DMS153 (cell line): ENCODE measurements around the gene BARX1.
A peak's percentile ranks its signal among the peaks of the same experiment; 100 is the strongest.
"Not testable (repeated sequence)": the region's sequence is repeated elsewhere in the genome, so short reads cannot be mapped to it uniquely, and the experiment has no call there.

ENCODE experiments used
- DNase-seq: peaks from one replicate; lab custom pipeline; 2025; lab: John Stamatoyannopoulos, UW

Gene BARX1

DNA sequence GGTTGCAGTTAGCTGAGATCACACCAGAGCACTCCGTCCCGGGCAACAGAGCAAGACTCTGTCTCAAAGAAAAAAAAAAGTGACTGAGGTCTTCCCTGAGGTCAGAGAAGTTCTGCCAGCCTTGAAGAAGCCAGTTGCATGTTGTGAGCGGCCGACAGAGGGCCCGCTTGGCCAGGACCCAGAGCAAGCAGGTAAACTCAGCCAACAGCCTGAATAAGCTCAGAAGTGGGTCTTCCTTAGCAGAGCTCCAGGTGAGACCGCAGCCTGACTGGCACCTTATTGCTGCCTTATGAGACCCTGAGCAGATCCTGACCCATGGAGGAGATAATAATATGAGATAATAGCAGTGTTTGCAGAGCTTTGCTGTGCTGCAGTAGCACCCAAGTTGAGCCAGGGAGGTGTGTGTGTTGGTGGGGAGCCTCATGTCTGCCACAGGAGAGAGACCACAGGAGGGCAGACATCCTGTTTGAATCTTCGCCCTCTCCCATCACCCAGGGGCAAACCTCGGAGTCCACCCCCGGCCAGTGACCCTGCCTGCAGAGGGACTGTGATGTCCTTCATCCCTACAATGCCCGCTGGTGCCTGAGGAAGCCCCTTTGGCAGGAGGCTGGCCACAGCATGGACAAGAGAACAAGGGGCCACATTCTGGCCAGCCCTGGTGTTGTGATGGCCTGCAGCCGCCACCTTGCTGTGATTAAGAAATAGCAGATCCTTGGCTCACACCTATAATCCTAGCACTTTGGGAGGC lies 10.8 kb upstream of the BARX1 start:
- no peak for DNase-seq

DNA sequence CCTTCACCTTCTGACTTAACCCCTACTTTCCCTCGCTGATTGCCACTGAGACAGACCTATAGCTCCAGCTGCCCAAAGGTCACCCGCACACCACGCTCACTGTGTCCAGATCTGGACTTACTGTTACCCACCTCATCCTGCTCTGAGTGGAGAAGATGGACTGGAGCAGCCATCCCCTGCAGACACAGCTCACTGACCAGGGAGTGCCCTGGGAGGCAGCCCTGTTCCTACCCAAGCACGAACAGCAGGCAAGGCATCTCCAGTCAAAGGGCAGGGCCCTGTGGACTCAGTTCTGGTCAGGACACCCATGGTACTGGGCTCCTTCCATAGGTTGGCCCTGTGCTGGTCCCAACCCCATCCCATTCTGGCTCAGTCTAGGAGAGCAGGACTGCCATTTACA lies 9.5 kb upstream of the BARX1 start:
- no peak for DNase-seq

DNA sequence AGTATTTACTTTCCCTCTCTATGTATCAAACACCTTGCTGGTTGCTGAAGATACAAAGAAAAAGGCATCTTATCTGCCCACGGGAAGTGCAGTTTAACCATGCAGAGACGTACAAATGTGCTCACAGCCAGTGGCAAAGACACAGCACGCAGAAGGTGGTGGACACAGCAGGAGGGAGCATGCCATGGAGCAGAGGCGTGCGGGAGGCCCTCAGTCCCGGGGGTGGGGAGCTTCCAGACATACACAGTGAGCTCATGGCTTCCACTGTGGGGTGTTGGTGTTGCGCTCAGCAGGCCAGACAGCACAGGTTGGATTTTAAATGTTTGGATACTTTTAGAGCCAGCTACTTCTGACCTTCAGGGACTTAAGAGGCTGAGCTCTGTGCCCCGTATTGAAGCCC lies 8.8 kb upstream of the BARX1 start:
- no peak for DNase-seq

DNA sequence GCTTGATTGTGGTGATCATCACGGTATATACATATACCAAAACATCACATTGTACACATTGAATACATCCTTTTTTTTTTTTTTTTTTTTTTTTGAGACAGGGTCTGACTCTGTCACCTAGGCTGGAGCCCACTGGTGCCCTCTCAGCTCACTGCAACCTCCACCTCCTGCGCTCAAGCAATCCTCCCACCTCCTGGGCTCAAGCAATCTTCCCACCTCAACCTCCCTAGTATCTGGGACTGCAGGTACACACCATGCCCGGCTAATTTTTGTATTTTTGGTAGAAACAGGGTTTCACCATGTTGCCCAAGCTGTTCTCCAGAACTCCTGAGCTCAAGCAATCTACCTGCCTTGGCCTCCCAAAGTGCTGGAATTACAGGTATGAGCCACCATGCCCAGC lies 8.3 kb upstream of the BARX1 start:
- not testable (repeated sequence) for DNase-seq

DNA sequence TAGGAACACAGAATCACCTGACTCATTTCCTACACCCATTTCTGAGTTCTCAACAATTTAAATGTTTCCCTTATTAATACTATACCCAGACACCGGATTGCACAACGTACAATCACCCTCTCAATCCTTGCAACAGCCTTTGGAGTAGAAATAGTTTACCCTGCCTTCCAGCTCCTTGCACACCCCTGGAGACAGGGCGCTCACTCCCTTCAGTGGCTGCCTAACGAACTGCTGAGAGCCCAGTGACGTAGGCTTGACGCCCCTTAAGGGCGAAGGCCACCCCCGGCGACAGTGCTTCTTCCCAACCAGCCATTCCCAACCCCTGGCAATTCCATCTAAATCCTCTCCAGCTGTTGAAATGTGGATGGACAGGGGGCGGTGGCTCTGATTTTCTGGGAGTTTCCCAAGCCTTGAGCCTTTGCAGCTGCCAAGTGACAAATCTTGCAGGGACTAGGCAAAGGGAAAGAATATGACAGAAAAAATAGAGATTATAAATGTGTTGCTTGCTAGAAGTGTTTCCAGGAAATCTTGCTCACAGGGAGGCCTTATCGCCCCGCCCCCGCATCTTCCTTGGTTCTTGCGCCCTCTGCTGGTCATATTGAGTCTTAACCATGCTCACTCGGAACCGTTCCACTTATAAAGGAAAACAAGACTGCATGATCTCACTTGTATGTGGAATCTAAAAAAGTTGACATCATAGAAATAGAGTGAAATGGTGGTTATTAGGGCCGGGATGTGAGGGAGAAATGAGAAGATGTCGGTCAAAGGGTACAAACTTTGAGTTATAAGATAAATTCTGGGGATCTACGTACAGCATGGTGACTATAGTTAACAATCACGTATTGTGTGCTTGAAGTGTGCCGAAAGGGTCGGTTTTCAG lies 7.6 kb upstream of the BARX1 start:
- peak; percentile 63 for DNase-seq

DNA sequence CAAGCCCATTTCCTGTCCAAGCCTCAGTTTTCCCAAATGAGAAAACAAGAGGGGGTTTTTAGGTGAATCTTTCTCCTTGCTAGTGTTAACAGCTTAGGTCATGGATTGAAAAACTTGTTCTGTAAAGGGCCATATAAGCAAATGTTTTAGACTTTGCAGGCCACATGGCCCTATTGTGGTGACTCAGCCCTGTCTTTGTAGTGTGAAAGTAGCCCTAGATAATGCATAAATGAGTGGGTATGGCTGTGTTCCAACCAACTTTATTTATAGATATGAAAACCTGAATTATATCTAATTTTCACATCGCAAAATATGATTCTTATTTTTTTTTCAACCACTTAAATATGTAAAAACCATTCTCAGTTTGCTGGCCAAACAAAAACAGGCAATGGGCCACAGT lies 6.9 kb upstream of the BARX1 start:
- no peak for DNase-seq

DNA sequence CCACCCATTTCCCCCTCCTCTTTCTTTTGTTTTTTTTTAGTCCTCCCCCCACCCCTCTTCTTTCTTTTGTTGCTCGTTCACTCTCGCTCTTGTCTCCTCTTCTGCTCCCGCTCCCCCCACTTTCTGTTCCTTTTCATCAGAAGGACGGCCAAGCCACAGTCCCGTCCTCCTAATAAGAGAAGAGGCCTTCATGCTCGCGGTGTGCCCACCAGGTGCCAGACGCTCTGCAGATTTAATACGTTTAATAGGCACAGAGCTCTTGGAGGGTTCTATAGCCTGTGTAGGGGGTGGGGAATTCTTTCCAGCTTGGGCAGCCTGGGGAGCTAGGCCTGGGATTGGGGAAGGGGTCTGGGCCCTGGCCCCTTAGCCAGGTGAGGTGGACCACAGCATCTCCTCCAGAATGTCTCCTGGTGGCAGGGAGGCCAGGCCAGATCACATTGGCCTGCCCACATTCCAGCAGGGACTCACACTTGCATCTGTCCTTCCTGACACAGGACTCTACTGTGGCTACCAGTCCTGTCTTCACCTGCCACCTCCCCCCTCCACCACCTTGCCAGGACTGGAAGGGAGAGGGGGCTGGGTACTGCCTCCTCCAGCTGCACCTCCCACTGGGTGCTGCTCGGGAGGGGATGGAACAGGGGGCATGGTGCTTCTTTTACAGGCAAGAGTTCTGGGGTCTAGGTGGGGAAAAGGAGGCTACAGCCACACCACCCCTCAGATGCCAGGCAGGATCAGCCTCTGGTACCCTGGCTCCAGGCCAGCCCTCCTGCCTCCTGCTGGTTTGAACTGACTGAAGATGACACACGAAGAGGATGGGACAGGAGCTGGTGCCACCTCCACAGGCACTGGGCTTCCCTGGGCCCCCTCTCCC lies 6.1 kb upstream of the BARX1 start:
- DNase-seq: no peak

DNA sequence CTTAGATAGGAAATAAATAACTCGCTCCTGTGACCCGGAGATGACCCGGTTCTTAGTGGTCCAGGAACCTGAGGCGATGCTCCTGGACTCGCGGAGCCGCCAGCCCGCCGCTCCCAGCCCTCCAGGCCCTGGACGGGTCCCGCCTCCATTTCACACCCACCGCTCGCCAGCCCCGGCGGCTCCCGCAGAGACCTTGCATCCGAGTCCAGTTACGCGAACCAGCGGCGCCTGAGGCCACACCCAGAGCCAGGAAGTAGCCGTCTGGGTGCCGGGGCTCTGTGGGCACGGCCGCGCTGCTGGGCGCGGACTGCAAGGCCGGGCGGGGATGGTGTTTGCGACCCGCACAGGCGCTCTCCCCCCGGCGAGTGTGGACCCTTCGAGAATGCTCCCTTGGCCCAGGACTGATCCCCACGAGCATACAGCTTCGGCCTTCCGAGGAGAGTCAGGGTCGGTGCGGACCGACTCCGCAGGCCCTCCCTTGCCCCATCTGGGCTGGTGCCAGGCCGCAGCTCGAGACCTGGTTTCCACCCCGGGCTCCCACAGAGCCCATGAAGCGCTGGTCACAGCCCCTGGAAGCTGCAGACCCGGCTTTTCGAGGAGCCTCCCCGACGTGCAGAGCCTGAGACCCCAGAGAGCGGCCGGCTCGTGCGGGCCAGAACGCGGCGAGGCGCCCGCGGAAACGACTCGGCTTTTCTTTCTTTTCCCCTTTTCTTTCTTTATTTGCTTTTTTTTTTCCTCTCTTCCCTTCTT lies 5.2 kb upstream of the BARX1 start:
- no peak for DNase-seq

DNA sequence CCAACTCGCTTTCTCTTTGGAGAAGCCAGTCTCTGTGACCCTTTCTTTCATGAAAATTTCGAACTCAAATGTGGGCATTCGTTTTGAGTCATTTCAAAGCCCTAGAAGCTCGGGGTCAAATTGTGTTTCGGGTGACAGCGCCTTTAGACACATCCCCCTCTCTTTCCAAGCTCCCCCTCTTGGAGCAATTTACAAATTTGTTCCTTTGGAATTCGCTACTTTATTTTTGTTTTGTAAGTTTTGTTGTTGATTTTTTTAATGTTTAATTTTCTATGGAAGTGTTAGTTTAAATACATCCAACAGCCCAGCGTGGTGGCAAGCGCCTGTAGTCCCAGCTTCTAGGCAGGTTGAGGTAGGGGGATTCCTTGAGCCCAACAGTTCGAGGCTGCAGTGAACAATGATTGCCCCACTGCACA lies 4.6 kb upstream of the BARX1 start:
- no peak for DNase-seq

DNA sequence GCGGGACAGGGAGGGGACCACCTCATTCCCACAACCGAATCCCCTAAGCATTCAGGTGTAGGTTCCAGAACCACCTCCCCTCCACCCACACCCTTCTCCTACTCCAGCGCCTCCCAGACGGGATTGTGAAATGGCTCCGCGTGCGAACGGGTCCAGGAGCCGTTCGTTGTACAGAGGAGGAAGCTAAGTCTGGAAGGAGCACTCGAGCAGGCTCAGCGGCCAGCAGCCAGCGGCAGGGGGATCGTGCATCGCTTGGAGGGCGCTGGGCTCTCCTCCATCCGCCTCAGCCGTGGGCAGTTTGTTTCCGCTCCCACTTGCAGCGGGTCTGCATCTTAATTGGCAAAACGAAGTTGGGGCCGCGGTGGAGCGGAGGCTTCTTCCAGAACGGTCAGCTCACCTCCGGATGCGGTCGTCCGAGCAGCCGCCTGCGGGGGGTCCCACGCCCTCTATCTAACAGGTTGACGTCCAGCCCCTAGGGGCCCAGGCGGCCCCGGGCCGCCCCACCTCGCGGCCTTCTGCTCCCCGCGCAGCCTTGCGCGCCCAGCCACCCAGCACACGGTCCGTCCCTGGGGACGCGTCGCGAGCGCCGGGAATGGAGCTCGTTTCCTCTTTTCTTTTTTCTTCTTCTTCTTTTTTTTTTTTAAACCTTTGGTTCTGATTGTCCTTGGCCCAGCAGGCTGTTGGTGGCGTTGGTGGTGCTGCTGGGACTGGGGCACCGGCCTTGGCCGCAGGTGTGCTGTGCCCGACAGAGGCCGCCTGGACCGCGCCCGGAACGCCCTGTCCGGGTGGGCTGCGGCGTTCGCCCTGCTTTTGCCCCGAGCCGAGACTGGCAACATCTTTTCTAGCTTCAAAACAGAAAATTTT lies 3.9 kb upstream of the BARX1 start:
- no peak for DNase-seq

DNA sequence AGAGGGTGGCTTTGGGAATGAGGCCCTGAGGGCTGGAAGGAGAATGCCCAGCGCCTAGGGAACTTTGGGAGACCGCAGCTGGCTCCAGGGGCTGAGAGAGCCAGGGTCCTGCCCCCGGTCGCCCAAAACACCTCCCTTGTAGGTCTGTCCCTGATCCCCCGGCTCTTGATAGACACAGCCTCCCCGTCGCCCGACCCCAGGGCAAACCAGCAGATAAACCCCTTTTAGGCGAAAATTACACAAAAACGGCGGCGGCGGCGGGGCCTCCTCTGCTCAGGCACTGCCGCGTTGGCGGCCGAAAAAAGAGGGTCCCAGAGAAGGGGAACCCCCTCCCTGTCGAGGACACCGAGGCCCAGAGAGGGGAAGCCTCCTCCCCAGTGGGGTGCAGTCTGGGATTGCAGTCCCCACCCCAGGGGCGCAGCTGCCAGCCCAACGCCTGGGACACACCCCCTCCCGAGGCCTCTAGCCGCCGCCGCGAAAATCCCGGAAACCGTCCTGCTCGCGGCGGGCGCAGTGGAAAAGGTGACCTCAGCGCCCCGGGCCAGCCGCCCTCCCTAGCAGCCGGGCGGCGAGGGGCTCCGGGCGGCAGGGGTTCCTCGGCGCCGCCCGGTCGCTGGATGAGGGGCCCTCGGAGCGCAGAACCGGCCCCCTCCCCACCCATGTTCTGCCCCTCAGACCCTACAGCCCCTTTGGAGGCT lies 3.1 kb upstream of the BARX1 start:
- no peak for DNase-seq

DNA sequence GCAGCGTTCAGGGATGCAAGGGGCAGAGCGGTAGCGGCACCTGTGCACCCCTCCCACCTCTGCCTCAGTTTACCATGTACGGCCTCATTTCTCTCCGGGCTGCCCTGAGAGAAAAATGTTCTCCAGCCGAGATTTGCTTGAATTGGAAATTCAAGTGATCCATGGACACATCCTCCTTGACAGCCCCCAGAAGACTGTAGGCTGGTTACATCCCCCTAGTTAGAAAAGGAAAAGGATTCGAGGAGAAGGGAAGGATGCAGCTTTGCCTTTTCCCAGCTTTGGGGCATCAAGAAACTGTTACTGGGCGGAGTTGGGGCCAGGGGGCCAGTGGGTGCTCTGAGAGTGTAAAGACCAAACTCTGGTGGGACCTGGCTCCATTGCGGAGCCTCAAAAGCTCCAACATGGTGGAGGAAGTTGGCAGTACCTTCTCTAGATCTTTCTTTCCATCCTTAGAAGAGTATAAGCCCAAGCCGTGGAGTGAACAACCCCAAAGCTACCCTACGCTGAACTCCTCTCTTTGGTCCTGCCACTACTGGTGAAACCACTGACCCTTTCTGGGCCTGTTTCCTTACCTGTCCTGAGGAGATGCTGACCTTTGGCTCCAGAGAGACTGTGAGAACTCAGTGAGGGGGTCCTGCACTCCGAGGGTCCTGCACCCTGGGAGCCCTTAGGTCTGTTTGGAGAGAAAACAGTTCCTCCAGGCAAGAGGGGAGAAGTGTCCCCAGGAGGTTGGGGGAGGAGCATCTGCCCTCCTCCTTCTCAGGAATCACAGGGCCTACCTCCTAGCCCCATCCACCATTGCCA lies 1.0 kb upstream of the BARX1 start:
- no peak for DNase-seq

DNA sequence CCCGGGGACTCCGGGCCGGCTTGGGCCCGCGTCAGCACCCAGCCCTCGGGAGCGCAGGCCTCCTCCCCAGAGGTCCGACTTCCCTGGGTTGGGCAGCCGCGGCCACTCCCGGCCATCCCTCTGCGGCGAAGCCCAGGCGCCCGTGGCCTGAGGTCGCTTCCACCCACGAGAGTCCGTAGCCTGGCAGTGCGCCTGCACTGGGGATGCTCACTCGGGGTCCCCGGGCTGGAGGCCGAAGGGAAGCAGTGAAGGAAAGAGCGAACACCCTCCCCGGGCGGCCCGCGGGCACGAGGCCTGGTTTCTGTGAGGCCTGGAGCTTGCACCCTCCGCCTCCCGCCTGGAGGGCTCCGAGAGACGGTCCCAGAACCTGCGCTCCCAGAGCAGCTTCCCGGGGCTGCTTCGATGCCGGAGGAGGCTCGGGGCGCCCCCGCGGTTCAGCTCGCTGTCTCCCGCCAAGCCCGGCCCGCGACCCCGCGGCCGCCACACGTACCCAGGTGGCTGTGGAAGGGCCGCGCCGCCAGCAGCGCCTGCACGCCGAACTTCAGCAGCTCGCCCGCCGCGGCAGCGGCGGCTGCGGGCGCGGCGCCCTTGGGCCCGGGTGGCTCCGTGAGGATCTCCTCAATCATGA lies 607 bp downstream of the BARX1 start:
- DNase-seq: no peak

DNA sequence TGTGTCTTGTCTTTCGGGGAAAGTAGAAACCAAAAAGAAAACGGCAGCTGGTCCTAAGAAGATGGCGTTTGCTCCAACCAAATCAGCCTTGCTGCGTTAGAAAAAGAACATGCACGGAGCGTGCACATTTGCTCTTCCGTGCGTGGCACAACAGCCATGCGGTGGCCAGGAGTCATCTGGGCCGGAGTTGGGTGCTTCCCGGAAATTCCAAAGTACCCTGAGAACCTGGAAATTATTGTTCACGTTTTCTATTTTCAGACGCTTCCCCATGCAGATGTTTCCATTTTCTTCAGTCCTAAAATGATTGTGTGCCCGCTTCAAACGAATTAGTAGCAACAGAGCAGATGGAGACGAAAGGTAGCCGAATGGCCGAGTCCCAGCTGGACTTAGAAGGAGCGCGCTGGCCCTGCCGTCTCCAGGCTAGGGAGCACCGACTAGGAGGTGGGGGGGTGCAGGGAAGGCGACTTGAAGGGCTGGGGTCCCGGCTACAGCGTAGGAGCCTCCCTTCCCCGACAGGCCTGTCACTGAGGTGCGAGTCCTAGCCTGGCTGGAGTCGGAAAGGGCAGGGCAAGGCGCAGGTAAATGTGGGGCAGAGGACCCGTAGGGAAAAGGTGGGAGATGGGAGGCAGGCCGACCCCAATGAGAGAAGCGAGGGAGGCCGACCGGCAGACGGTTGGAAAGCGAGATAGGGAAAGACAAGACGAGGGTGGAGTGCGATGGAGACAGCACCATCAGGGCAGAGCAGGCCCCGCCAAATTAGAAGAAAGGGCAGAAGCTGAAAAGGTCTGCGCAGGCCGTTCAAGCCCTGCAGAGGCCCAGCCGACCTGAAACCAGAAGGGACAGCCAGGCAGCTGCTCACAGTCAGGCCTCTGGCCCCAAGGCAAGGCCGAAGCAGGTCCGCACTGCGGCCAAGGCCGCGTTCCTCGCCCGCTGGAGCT lies 1.4 kb downstream of the BARX1 start:
- DNase-seq: no peak

DNA sequence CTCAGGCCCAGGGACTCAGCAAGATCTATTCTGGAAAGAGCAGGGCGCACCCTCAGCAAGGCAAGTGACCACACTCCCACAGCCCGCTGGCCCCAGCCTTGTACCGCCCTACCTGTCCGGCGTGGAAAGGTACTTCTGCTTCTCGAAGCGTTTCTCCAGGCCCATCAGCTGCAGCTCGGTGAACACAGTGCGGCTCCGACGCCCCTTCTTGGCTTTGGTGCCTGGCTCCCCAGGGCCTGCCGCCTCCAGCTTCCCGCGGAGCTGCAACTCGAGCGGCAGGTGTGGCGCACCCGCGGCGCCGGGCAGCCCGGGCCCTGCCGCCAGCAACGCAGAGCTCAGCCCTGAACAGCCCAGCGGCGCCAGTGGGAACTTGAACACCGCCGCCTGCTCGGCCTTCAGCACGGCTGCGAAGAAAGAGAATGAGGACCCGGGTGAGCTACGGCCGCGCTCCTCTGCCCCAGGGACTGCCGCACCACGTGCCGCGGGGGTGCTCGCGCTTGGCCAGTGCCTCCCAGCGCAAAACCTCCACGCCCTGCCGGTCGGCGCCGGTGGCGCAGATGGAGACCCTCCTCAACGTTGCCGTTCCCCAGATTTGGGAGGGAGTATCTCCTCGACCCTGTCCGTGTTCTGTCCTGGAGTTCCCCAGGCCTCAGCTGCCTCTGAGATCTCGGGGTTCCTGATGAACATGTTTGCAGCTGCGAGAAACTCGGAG lies 2.2 kb downstream of the BARX1 start:
- no peak for DNase-seq

DNA sequence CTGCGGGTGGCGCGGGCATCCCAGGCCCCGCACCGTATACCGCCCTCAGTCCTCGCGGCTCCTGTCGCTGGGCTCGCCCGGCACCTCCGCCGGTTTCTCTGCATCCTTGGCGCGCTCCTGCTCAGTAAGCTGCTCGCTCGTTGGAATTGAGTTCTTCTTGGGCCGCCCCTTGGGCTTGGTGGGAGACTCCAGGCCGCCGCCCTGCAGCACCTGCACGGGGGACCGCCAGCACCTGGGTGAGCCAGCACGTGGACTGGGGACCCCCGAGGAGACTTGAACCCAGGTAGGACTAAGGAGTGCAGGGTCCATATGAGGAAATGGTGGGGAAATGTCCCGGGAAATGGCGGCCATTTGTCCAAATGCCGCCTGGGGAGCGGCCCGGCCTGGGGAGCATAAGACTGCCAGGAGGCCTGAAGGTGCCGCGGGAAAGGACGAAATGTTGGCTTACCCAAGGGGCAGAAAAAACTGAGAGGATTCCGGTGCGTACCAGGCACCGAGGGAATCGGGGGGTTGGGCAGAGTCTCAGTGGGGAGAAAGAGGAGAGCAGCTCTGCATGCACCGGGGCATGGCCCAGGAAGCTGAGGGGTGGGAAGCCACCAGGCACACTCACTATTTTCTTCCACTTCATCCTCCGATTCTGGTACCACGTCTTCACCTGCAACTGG lies 2.9 kb downstream of the BARX1 start:
- DNase-seq: no peak
